Measurements from ENCODE around the gene KRTAP1-5. TPM values are rescaled to one million over a fixed set of nuclear protein-coding genes. Genes with fewer than 3 reads are reported as not detected.
"Not testable (repeated sequence)": the region's sequence is repeated elsewhere in the genome, so short reads cannot be mapped to it uniquely, and the experiment has no call there.

Gene KRTAP1-5
- total RNA-seq, 2 donors from 2014 or later, result not detected

- 93 to 100% methylated on average over 1 to 5 of the region's 5 CpGs for WGBS, 2 experiments (ENCODE audit: insufficient coverage in 1 of 2, insufficient read length in 1 of 2)
- Mint-ChIP-seq H3K4me1 (peaks cover 3% of the 10 kb centered on the region), H3K27me3 (ENCODE audit: insufficient read depth) (no peaks in the 10 kb centered on the region), H3K27ac (no peak overlapping the region), H3K4me3 (no peak overlapping the region), H3K9me3 (peaks cover 7% of the 10 kb centered on the region), H3K36me3 (ENCODE audit: low read depth) (no peaks in the 10 kb centered on the region)
- peaks cover 7% of the 10 kb centered on the region for H3K9me3 ChIP-seq (ENCODE audit: control insufficient read depth, low read length)
- no peaks in the 10 kb centered on the region for H3K27me3 ChIP-seq (ENCODE audit: control insufficient read depth, insufficient read depth, low read length, poor library complexity, severe bottlenecking)
- no peaks in the 10 kb centered on the region for H3K4me1 ChIP-seq (ENCODE audit: control insufficient read depth, insufficient read depth, low read length)
- DNase-seq, result no peak
- H3K4me3 ChIP-seq (ENCODE audit: low read length), result no peak overlapping the region
- H3K9ac ChIP-seq (ENCODE audit: extremely low read depth, low read length, poor library complexity, severe bottlenecking), result no peak overlapping the region
- TF ChIP-seq CTCF (conservative IDR thresholded peaks at IDR 0.05), result no peak
- no peaks in the 10 kb centered on the region for H3K36me3 ChIP-seq (ENCODE audit: control insufficient read depth, insufficient read depth, low read length)
- H3K27ac ChIP-seq (ENCODE audit: low read depth, low read length), result no peak overlapping the region
These were observed 31.7 kb upstream of the KRTAP1-5 start for GRCh38 chr17:41058741-41059140.

- Histone ChIP-seq H3K4me1 (ENCODE audit: control insufficient read depth, insufficient read depth, low read length) (no peaks in the 10 kb centered on the region), H3K27ac (ENCODE audit: low read depth, low read length) (no peak overlapping the region), H3K36me3 (ENCODE audit: control insufficient read depth, insufficient read depth, low read length) (no peaks in the 10 kb centered on the region), H3K9me3 (ENCODE audit: control insufficient read depth, low read length) (peaks cover 7% of the 10 kb centered on the region), H3K27me3 (ENCODE audit: control insufficient read depth, insufficient read depth, low read length, poor library complexity, severe bottlenecking) (no peaks in the 10 kb centered on the region), H3K4me3 (ENCODE audit: low read length) (no peak overlapping the region), H3K9ac (ENCODE audit: extremely low read depth, low read length, poor library complexity, severe bottlenecking) (no peak overlapping the region)
- H3K27me3 Mint-ChIP-seq (ENCODE audit: insufficient read depth), result no peaks in the 10 kb centered on the region
- no peaks in the 10 kb centered on the region for H3K36me3 Mint-ChIP-seq (ENCODE audit: low read depth)
- H3K4me1 Mint-ChIP-seq, result peaks cover 3% of the 10 kb centered on the region
- no peak for TF ChIP-seq CTCF (conservative IDR thresholded peaks at IDR 0.05)
- no peak overlapping the region for H3K27ac Mint-ChIP-seq
- H3K9me3 Mint-ChIP-seq, result peaks cover 7% of the 10 kb centered on the region
- no CpG with 5 or more reads among the region's 1 CpG for WGBS, 2 experiments (ENCODE audit: insufficient coverage in 1 of 2, insufficient read length in 1 of 2)
- H3K4me3 Mint-ChIP-seq, result no peak overlapping the region
- no peak for DNase-seq
These were observed 30.5 kb upstream of the KRTAP1-5 start for GRCh38 chr17:41057547-41057946.

GRCh38 chr17:41055130-41055529 is 28.1 kb upstream of the KRTAP1-5 start, which contains the start of gene KRTAP2-2:
KRTAP2-2 (minus strand) TSS chr17:41055230; CDS start chr17:41055211, 19 bp downstream.
- not testable (repeated sequence) for H3K27me3 ChIP-seq (ENCODE audit: control insufficient read depth, insufficient read depth, low read length, poor library complexity, severe bottlenecking); H3K27me3 Mint-ChIP-seq (ENCODE audit: insufficient read depth); H3K4me1 ChIP-seq (ENCODE audit: control insufficient read depth, insufficient read depth, low read length); DNase-seq; H3K36me3 ChIP-seq (ENCODE audit: control insufficient read depth, insufficient read depth, low read length); H3K9me3 ChIP-seq (ENCODE audit: control insufficient read depth, low read length); H3K4me3 Mint-ChIP-seq; H3K9me3 Mint-ChIP-seq; H3K4me3 ChIP-seq (ENCODE audit: low read length); H3K9ac ChIP-seq (ENCODE audit: extremely low read depth, low read length, poor library complexity, severe bottlenecking); H3K4me1 Mint-ChIP-seq; H3K36me3 Mint-ChIP-seq (ENCODE audit: low read depth); H3K27ac Mint-ChIP-seq; H3K27ac ChIP-seq (ENCODE audit: low read depth, low read length)
- 100% methylated on average over 1 of the region's 6 CpGs; no CpG with 5 or more reads in 1 of the 2 experiments for WGBS, 2 experiments (ENCODE audit: insufficient coverage in 1 of 2, insufficient read length in 1 of 2)

- H3K9me3 ChIP-seq (ENCODE audit: control insufficient read depth, low read length); H3K4me1 ChIP-seq (ENCODE audit: control insufficient read depth, insufficient read depth, low read length); DNase-seq; H3K4me3 ChIP-seq (ENCODE audit: low read length); H3K36me3 Mint-ChIP-seq (ENCODE audit: low read depth); H3K27me3 Mint-ChIP-seq (ENCODE audit: insufficient read depth); H3K9me3 Mint-ChIP-seq; H3K36me3 ChIP-seq (ENCODE audit: control insufficient read depth, insufficient read depth, low read length); H3K27me3 ChIP-seq (ENCODE audit: control insufficient read depth, insufficient read depth, low read length, poor library complexity, severe bottlenecking); H3K4me3 Mint-ChIP-seq; H3K27ac Mint-ChIP-seq; H3K27ac ChIP-seq (ENCODE audit: low read depth, low read length); H3K4me1 Mint-ChIP-seq; H3K9ac ChIP-seq (ENCODE audit: extremely low read depth, low read length, poor library complexity, severe bottlenecking): not testable (repeated sequence)
- WGBS, 2 experiments (ENCODE audit: insufficient coverage in 1 of 2, insufficient read length in 1 of 2), result 92 to 100% methylated on average over 2 to 6 of the region's 9 CpGs
These were observed 27.5 kb upstream of the KRTAP1-5 start for GRCh38 chr17:41054556-41054955.

Measured in endodermal cell (in vitro differentiated cells).